Measurements from ENCODE around the gene HDAC5.
"Not testable (repeated sequence)": the region's sequence is repeated elsewhere in the genome, so short reads cannot be mapped to it uniquely, and the experiment has no call there.

The HDAC5 gene

GRCh38 chr17:44110011-44110686, 13.3 kb downstream of the HDAC5 start:
- no peak for DNase-seq

GRCh38 chr17:44109312-44109630, 14.2 kb downstream of the HDAC5 start:
- DNase-seq: no peak

GRCh38 chr17:44108440-44109311, 14.8 kb downstream of the HDAC5 start:
- no peak for DNase-seq

- DNase-seq: no peak
These were observed 16.6 kb downstream of the HDAC5 start for GRCh38 chr17:44106801-44107200.

GRCh38 chr17:44105941-44106340, 17.5 kb downstream of the HDAC5 start:
- no peak for DNase-seq

GRCh38 chr17:44105483-44105882, 18.0 kb downstream of the HDAC5 start:
- no peak for DNase-seq

GRCh38 chr17:44102849-44103622, 20.4 kb downstream of the HDAC5 start:
- no peak for DNase-seq

- DNase-seq: not testable (repeated sequence)
These were observed 21.6 kb downstream of the HDAC5 start for GRCh38 chr17:44101858-44102257.

GRCh38 chr17:44097110-44097958, 26.1 kb downstream of the HDAC5 start:
- no peak for DNase-seq

GRCh38 chr17:44095647-44096496, 27.6 kb downstream of the HDAC5 start:
- no peak for DNase-seq

GRCh38 chr17:44095388-44095646, 28.1 kb downstream of the HDAC5 start:
- no peak for DNase-seq

- no peak for DNase-seq
These were observed 28.6 kb downstream of the HDAC5 start for GRCh38 chr17:44094701-44095387.

GRCh38 chr17:44093231-44093900, 30.1 kb downstream of the HDAC5 start:
- DNase-seq: no peak

GRCh38 chr17:44092051-44092450, 31.4 kb downstream of the HDAC5 start:
- DNase-seq: no peak

GRCh38 chr17:44091200-44091997, 32.0 kb downstream of the HDAC5 start:
- no peak for DNase-seq

- no peak for DNase-seq
These were observed 35.2 kb downstream of the HDAC5 start for GRCh38 chr17:44088254-44088653.

GRCh38 chr17:44087319-44087718, 36.1 kb downstream of the HDAC5 start:
- DNase-seq: no peak

GRCh38 chr17:44086364-44087311, 36.8 kb downstream of the HDAC5 start:
- peak; percentile 76 for DNase-seq

- no peak for DNase-seq
These were observed 37.5 kb downstream of the HDAC5 start for GRCh38 chr17:44085908-44086307.
